H1 (cell line): Measurements from ENCODE around the gene HSPBAP1. TPM values are rescaled to one million over a fixed set of nuclear protein-coding genes. Genes with fewer than 3 reads are reported as not detected.

Experiments
- CTCF ChIA-PET: fragments of 300-600 bp; sonication (Branson Sonifier 250); formaldehyde crosslinking; loops from one replicate; lab custom pipeline; 2021; ENCODE audit not compliant: partially characterized antibody; lab: Charles Lee
- POLR2A ChIA-PET: fragments of 300-600 bp; sonication (Branson Sonifier 250); formaldehyde crosslinking; loops from one replicate; lab custom pipeline; 2021; ENCODE audit warnings: inconsistent platforms; ENCODE audit not compliant: partially characterized antibody; lab: Charles Lee
- DNase-seq, 2 experiments: peaks; one replicate each; pipeline versions ENCODE4 v3.0.0 to v3.0.0-alpha.2; 2010 to 2022; ENCODE audit warnings: low spot score in 2 of 2, low read depth in 1 of 2, mixed read lengths in 1 of 2
- FAIRE-seq: peaks from 2 replicates; lab custom pipeline; 2011; peaks lifted over from hg19 to GRCh38; lab: Jason Lieb, UNC
- H2AFZ ChIP-seq: 2 replicates; pipeline ENCODE4 v1.8.1; 2012; ENCODE audit warnings: low read length, inconsistent platforms
- H2AK5ac ChIP-seq: 2 replicates; pipeline ENCODE4 v1.6.1; 2013; ENCODE audit warnings: low read depth, low read length
- H2BK120ac ChIP-seq: replicated peaks from 2 replicates; pipeline ENCODE3; 2013; ENCODE audit warnings: low read depth, low read length, inconsistent platforms
- H2BK12ac ChIP-seq: 2 replicates; pipeline ENCODE4 v1.6.1; 2013; ENCODE audit warnings: low read depth, low read length
- H2BK15ac ChIP-seq: 2 replicates; pipeline ENCODE4 v1.6.1; 2013; ENCODE audit warnings: low read length
- H2BK20ac ChIP-seq: 2 replicates; pipeline ENCODE4 v1.6.1; 2013; ENCODE audit warnings: low read length
- H2BK5ac ChIP-seq: 2 replicates; pipeline ENCODE4 v1.6.1; 2013; ENCODE audit warnings: low read depth, low read length
- H3K14ac ChIP-seq: 2 replicates; pipeline ENCODE4 v1.6.1; 2013; ENCODE audit warnings: inconsistent platforms; ENCODE audit not compliant: insufficient read length
- H3K18ac ChIP-seq: 2 replicates; pipeline ENCODE4 v1.6.1; 2013; ENCODE audit warnings: low read length; ENCODE audit errors: extremely low read depth
- H3K23ac ChIP-seq: 2 replicates; pipeline ENCODE4 v1.6.1; 2013; ENCODE audit warnings: inconsistent platforms; ENCODE audit not compliant: insufficient read length
- H3K23me2 ChIP-seq: 2 replicates; pipeline ENCODE4 v1.6.1; 2013; ENCODE audit warnings: low read depth, low read length
- H3K27ac ChIP-seq: 2 replicates; pipeline ENCODE4 v1.6.1; 2011; ENCODE audit warnings: low read depth, low read length, inconsistent platforms
- H3K27me3 ChIP-seq, 4 experiments: replicated peaks in 1 of 4; 1 replicate in 1 of 4; 2 replicates in 3 of 4; pipeline versions ENCODE4 v1.6.1 to v1.8.1; 2011 to 2013; ENCODE audit warnings: low read length in 3 of 4, mild to moderate bottlenecking in 3 of 4, inconsistent platforms in 2 of 4, mixed read lengths in 2 of 4, moderate library complexity in 1 of 4; ENCODE audit not compliant: control insufficient read depth in 3 of 4, insufficient read depth in 3 of 4; ENCODE audit errors: extremely low read depth in 1 of 4
- H3K36me3 ChIP-seq, 4 experiments: 2 replicates each; pipeline versions ENCODE4 v1.6.1 to v1.8.1; 2011 to 2013; ENCODE audit warnings: mild to moderate bottlenecking in 4 of 4, low read length in 3 of 4, moderate library complexity in 2 of 4, control low read depth in 1 of 4, inconsistent platforms in 1 of 4; ENCODE audit not compliant: insufficient read depth in 4 of 4, control insufficient read depth in 2 of 4
- H3K4ac ChIP-seq: replicated peaks from 2 replicates; pipeline ENCODE3; 2013; ENCODE audit warnings: low read length, low read depth, mixed read lengths, inconsistent platforms; ENCODE audit not compliant: insufficient read length
- H3K4me1 ChIP-seq, 4 experiments: replicated peaks in 1 of 4; 1 replicate in 1 of 4; 2 replicates in 3 of 4; pipeline versions ENCODE4 v1.6.1 to v1.8.1; 2011 to 2013; ENCODE audit warnings: low read length in 3 of 4, inconsistent platforms in 2 of 4, mixed read lengths in 1 of 4; ENCODE audit not compliant: insufficient read depth in 4 of 4, control insufficient read depth in 3 of 4
- H3K4me2 ChIP-seq, 2 experiments: 2 replicates each; pipeline versions ENCODE4 v1.6.1 to v1.8.1; 2011 to 2013; ENCODE audit warnings: low read depth in 2 of 2, low read length in 2 of 2, control low read depth in 1 of 2, inconsistent platforms in 1 of 2, mild to moderate bottlenecking in 1 of 2; ENCODE audit not compliant: insufficient read depth in 1 of 2
- H3K4me3 ChIP-seq, 4 experiments: fragments of 200-600, 300-600 bp in 1 of 4; sonication (generic), shearing (Covaris generic), sonication (Bioruptor Twin) in 1 of 4; 2 replicates each; pipeline versions ENCODE4 v1.5.1 to v1.8.1; 2011 to 2016; ENCODE audit warnings: low read length in 4 of 4, low read depth in 3 of 4, control low read depth in 2 of 4, inconsistent platforms in 2 of 4, mild to moderate bottlenecking in 2 of 4, mixed read lengths in 1 of 4, moderate library complexity in 1 of 4; ENCODE audit not compliant: insufficient read depth in 2 of 4; ENCODE audit errors: extremely low read depth in 1 of 4
- H3K56ac ChIP-seq: replicated peaks from 2 replicates; pipeline ENCODE3; 2013; ENCODE audit warnings: low read depth, mild to moderate bottlenecking, mixed read lengths, low read length, inconsistent platforms; ENCODE audit not compliant: insufficient read length
- H3K79me1 ChIP-seq: 2 replicates; pipeline ENCODE4 v1.6.1; 2013; ENCODE audit warnings: low read depth, low read length, control low read depth
- H3K79me2 ChIP-seq, 2 experiments: 2 replicates each; pipeline versions ENCODE4 v1.6.1 to v1.8.1; 2012 to 2013; ENCODE audit warnings: low read length in 2 of 2, mild to moderate bottlenecking in 2 of 2, inconsistent platforms in 1 of 2; ENCODE audit not compliant: insufficient read depth in 2 of 2, control insufficient read depth in 1 of 2
- H3K9ac ChIP-seq, 4 experiments: replicated peaks in 1 of 4; 1 replicate in 1 of 4; 2 replicates in 3 of 4; pipeline versions ENCODE4 v1.6.1 to v1.8.1; 2011 to 2013; ENCODE audit warnings: low read depth in 3 of 4, low read length in 3 of 4, control low read depth in 2 of 4, mild to moderate bottlenecking in 2 of 4, moderate library complexity in 2 of 4, inconsistent platforms in 1 of 4; ENCODE audit errors: extremely low read depth in 1 of 4
- H3K9me3 ChIP-seq, 2 experiments: 2 replicates each; pipeline versions ENCODE4 v1.6.1 to v1.8.1; 2012 to 2013; ENCODE audit warnings: mild to moderate bottlenecking in 2 of 2, moderate library complexity in 2 of 2, control low read depth in 1 of 2, inconsistent platforms in 1 of 2, low read depth in 1 of 2, low read length in 1 of 2, mixed read lengths in 1 of 2; ENCODE audit not compliant: insufficient read depth in 2 of 2
- H4K20me1 ChIP-seq, 2 experiments: replicated peaks in 1 of 2; 2 replicates each; pipeline versions ENCODE3 to v1.8.1; 2011 to 2013; ENCODE audit warnings: inconsistent platforms in 2 of 2, low read length in 2 of 2, mild to moderate bottlenecking in 1 of 2; ENCODE audit not compliant: insufficient read depth in 2 of 2, control insufficient read depth in 1 of 2
- H4K5ac ChIP-seq: 2 replicates; pipeline ENCODE4 v1.6.1; 2013; ENCODE audit warnings: low read length, low read depth, mixed read lengths, inconsistent platforms; ENCODE audit not compliant: insufficient read length
- H4K8ac ChIP-seq: 2 replicates; pipeline ENCODE4 v1.8.0; 2013; ENCODE audit warnings: mild to moderate bottlenecking, moderate library complexity, low read length, inconsistent platforms; ENCODE audit not compliant: insufficient read depth; ENCODE audit errors: extremely low read depth
- H4K91ac ChIP-seq: replicated peaks from 2 replicates; pipeline ENCODE3; 2013; ENCODE audit warnings: low read length, mixed read lengths, inconsistent platforms; ENCODE audit not compliant: insufficient read length
- BRCA1 ChIP-seq: IDR thresholded peaks from 2 replicates; pipeline ENCODE4 v1.6.1; 2012; ENCODE audit warnings: low read depth, low read length, improper control_type of control experiment
- CBX8 ChIP-seq: fragments of 300-800, 300-1000 bp; sonication (generic); IDR thresholded peaks from 2 replicates; pipeline ENCODE4 v1.7.1; 2016; ENCODE audit warnings: low read depth, low read length, borderline replicate concordance
- CHD2 ChIP-seq: IDR thresholded peaks from 2 replicates; pipeline ENCODE4 v1.6.1; 2012; ENCODE audit warnings: low read length, improper control_type of control experiment
- CTBP2 ChIP-seq: IDR thresholded peaks from 2 replicates; pipeline ENCODE4 v1.7.0; 2011; ENCODE audit warnings: borderline replicate concordance, mild to moderate bottlenecking, moderate library complexity, mixed read lengths, low read length; ENCODE audit not compliant: insufficient read depth, insufficient read length
- JUN ChIP-seq: IDR thresholded peaks from 2 replicates; pipeline ENCODE4 v1.6.1; 2011; ENCODE audit warnings: low read depth, mild to moderate bottlenecking, improper control_type of control experiment, low read length
- JUND ChIP-seq: IDR thresholded peaks from 2 replicates; pipeline ENCODE4 v1.6.1; 2011; ENCODE audit warnings: mild to moderate bottlenecking, improper control_type of control experiment, low read length
- KDM4A ChIP-seq: IDR thresholded peaks from one replicate; pipeline ENCODE4 v1.7.1; 2012; ENCODE audit warnings: low read depth, mild to moderate bottlenecking, moderate library complexity, low read length, inconsistent platforms; ENCODE audit not compliant: severe bottlenecking
- POLR2A ChIP-seq, 2 experiments: IDR thresholded peaks; 1 replicate in 1 of 2; 2 replicates in 1 of 2; pipeline ENCODE4 v1.6.1; 2011; ENCODE audit warnings: low read depth in 2 of 2, low read length in 2 of 2, mild to moderate bottlenecking in 2 of 2; ENCODE audit errors: control extremely low read depth in 1 of 2
- SAP30 ChIP-seq: fragments of 300-600 bp; sonication (generic); IDR thresholded peaks from 2 replicates; pipeline ENCODE4 v1.7.1; 2012; ENCODE audit warnings: low read length, moderate library complexity, mild to moderate bottlenecking, inconsistent platforms; ENCODE audit not compliant: insufficient read depth, insufficient replicate concordance
- TAF1 ChIP-seq: IDR thresholded peaks from 2 replicates; pipeline ENCODE4 v1.6.1; 2011; ENCODE audit warnings: mild to moderate bottlenecking, low read depth, low read length
- YY1 ChIP-seq: IDR thresholded peaks from 2 replicates; pipeline ENCODE4 v1.6.1; 2011; ENCODE audit warnings: low read depth, mild to moderate bottlenecking, low read length
- WGBS, 2 experiments: shearing (Covaris generic) in 1 of 2; methylation state at CpG; one replicate each; pipeline versions ENCODE4 v1.1.6 to v1.1.7; 2013 to 2015; ENCODE audit warnings: low lambda C conversion rate in 2 of 2, mixed read lengths in 2 of 2, inconsistent platforms in 1 of 2, low coverage in 1 of 2, missing lambda C conversion rate in 1 of 2; ENCODE audit not compliant: insufficient replicate concordance in 2 of 2, insufficient coverage in 1 of 2, insufficient read length in 1 of 2; ENCODE audit errors: extremely low coverage in 1 of 2, missing lambda C conversion rate in 1 of 2; 5-methylcytosine and 5-hydroxymethylcytosine counted together
- polyA plus RNA-seq, 7 experiments: library from polyadenylated mRNA; depleted of rRNA in 3 of 7; stranded (reverse) in 5 of 7; unstranded in 2 of 7; fragments of >200 nt in 5 of 7; fragments of 200-250 nt in 2 of 7; gene quantifications; 1 replicate in 5 of 7; 2 replicates in 1 of 7; 4 replicates in 1 of 7; pipeline versions ENCODE4 v1.2.1 to v1.2.3, GENCODE V29; 2011 to 2013; ENCODE audit warnings: missing spikeins in 2 of 7, mixed read lengths in 2 of 7
- total RNA-seq: library from RNA; stranded (reverse); fragmentation: NEBNext Ultra II Directional; extraction: Animal tissue kit (Norgen Biotek cat#: 25700); gene quantifications from 2 replicates; pipeline ENCODE4 v1.2.1, GENCODE V29; 2021
- TF ChIP-seq, protein P1 (sequence below): IDR thresholded peaks from 2 replicates; pipeline ENCODE4 v1.6.1; 2012; ENCODE audit warnings: inconsistent platforms
- TF ChIP-seq, protein P2 (sequence below): IDR thresholded peaks from 2 replicates; pipeline ENCODE4 v1.6.1; 2012; ENCODE audit warnings: low read length, inconsistent platforms

Gene HSPBAP1
- total and polyA plus RNA-seq, 2 of the 8 experiments (the other 6 are each of a cell fraction or from before 2014, with no cell fraction given): 7.5 to 8.3 TPM

DNA sequence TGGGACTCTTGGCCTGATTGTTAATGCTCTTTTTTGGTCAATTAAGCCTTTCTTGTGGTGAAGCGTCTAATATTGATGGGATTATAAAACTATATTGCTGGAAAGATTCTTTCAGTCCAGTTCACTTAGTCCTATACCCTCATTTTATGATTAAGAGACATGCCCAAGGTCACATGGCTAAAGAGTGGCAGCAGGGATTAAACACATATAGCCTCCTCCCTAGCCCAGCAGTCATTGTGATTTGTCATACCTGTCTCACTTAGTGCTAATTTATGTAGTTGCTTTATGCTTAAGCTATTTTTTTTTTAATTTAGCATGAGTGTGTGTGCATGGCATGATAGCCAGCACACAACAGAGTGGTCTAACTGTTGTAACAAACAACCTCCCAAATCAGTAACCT, 103.5 kb downstream of the HSPBAP1 start:
- FAIRE-seq: no peak
- 100% methylated on average over 1 of the region's 1 CpG; no CpG with 5 or more reads in 1 of the 2 experiments for WGBS, 2 experiments
- Histone ChIP-seq H2BK20ac (no peak overlapping the region), H2BK5ac (no peak overlapping the region), H3K9ac (no peak overlapping the region), H3K79me2 (no peaks in the 10 kb centered on the region), H3K56ac (no peak overlapping the region), H3K36me3 (peaks cover 2 to 27% (median 14%) of the 10 kb centered on the region in 4 experiments; a peak in 7 of 8 replicates), H2AFZ (no peak overlapping the region), H3K9me3 (no peaks in the 10 kb centered on the region), H3K4me3 (no peak overlapping the region), H3K27me3 (no peaks in the 10 kb centered on the region), H2BK15ac (no peak overlapping the region), H3K4me2 (no peak overlapping the region), H4K5ac (no peak overlapping the region), H3K27ac (no peak overlapping the region), H2AK5ac (no peak overlapping the region), H4K20me1 (no peaks in the 10 kb centered on the region), H4K8ac (no peak overlapping the region), H3K14ac (no peak overlapping the region), H3K23ac (no peak overlapping the region), H3K79me1 (no peaks in the 10 kb centered on the region), H3K4ac (no peak overlapping the region), H4K91ac (no peak overlapping the region), H3K4me1 (no peaks in the 10 kb centered on the region), H2BK120ac (no peak overlapping the region), H3K18ac (no peak overlapping the region), H3K23me2 (no peaks in the 10 kb centered on the region), H2BK12ac (no peak overlapping the region)
- ChIA-PET POLR2A (no interaction called here), CTCF (interaction anchor here (1.5 kb wide), 1 partner anchor 7 kb away, joined by 4 read pairs; no protein-coding TSS in a partner anchor)
- DNase-seq: no peak
- TF ChIP-seq, protein P1, sequence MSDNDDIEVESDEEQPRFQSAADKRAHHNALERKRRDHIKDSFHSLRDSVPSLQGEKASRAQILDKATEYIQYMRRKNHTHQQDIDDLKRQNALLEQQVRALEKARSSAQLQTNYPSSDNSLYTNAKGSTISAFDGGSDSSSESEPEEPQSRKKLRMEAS: no peak
- TF ChIP-seq CTBP2: no peak
- no peak for TF ChIP-seq CBX8
- TF ChIP-seq JUN: no peak
- TF ChIP-seq JUND: no peak
- no peak for TF ChIP-seq CHD2
- no peak for TF ChIP-seq BRCA1
- no peak for TF ChIP-seq KDM4A
- TF ChIP-seq POLR2A (IDR thresholded peaks at IDR 0.05; ENCODE audit: control extremely low read depth in 1 of 2, low read depth in 2 of 2, low read length in 2 of 2): no peak
- no peak for TF ChIP-seq YY1
- no peak for TF ChIP-seq SAP30
- TF ChIP-seq, protein P2, sequence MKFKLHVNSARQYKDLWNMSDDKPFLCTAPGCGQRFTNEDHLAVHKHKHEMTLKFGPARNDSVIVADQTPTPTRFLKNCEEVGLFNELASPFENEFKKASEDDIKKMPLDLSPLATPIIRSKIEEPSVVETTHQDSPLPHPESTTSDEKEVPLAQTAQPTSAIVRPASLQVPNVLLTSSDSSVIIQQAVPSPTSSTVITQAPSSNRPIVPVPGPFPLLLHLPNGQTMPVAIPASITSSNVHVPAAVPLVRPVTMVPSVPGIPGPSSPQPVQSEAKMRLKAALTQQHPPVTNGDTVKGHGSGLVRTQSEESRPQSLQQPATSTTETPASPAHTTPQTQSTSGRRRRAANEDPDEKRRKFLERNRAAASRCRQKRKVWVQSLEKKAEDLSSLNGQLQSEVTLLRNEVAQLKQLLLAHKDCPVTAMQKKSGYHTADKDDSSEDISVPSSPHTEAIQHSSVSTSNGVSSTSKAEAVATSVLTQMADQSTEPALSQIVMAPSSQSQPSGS: no peak
- no peak for TF ChIP-seq TAF1
